SK-N-SH treated with all-trans-retinoic acid at 6 μM for 48 hours (cell line): ENCODE results near the gene ASB2.

Experiments used
- ATAC-seq: fragments of 200-7000 bp; cut with Tn5 transposase; 3 replicates; pipeline ENCODE4 v1.9.1; 2020; ENCODE audit warnings: mild to moderate bottlenecking, moderate library complexity
- ARNTL ChIP-seq: fragments of 450-650 bp; formaldehyde crosslinking; IDR thresholded peaks from 2 replicates; pipeline ENCODE4 v1.5.0; 2020; ENCODE audit warnings: low read depth, mild to moderate bottlenecking, moderate library complexity, borderline replicate concordance
- BACH2 ChIP-seq: fragments of 250-450 bp; sonication (Bioruptor Pico); IDR thresholded peaks from 2 replicates; pipeline ENCODE4 v1.9.0; 2021; ENCODE audit warnings: mild to moderate bottlenecking, borderline replicate concordance
- CREB5 ChIP-seq: fragments of 250-450 bp; sonication (Bioruptor Pico); IDR thresholded peaks from 2 replicates; pipeline ENCODE4 v1.5.1; 2020; ENCODE audit warnings: low read depth, mild to moderate bottlenecking, moderate library complexity
- CSDC2 ChIP-seq: fragments of 250-450 bp; sonication (Bioruptor Pico); IDR thresholded peaks from 2 replicates; pipeline ENCODE4 v1.5.0; 2020; ENCODE audit warnings: mild to moderate bottlenecking, moderate library complexity
- CSRNP3 ChIP-seq: fragments of 250-450 bp; sonication (Bioruptor Pico); IDR thresholded peaks from 2 replicates; pipeline ENCODE4 v1.5.1; 2021; ENCODE audit warnings: mild to moderate bottlenecking, moderate library complexity
- ESRRG ChIP-seq: fragments of 250-450 bp; sonication (Bioruptor Pico); IDR thresholded peaks from 2 replicates; pipeline ENCODE4 v1.6.1; 2021; ENCODE audit warnings: mild to moderate bottlenecking
- GLIS3 ChIP-seq: fragments of 250-450 bp; sonication (Bioruptor Pico); IDR thresholded peaks from 2 replicates; pipeline ENCODE4 v1.5.0; 2020; ENCODE audit warnings: mild to moderate bottlenecking, moderate library complexity
- OSR1 ChIP-seq: fragments of 250-450 bp; sonication (Bioruptor Pico); IDR thresholded peaks from 2 replicates; pipeline ENCODE4 v1.8.0; 2022; ENCODE audit warnings: moderate library complexity, mild to moderate bottlenecking, inconsistent platforms
- PATZ1 ChIP-seq: fragments of 250-450 bp; sonication (Bioruptor Pico); IDR thresholded peaks from 2 replicates; pipeline ENCODE4 v1.8.0; 2020; ENCODE audit warnings: mild to moderate bottlenecking, moderate library complexity, borderline replicate concordance
- POU6F1 ChIP-seq: fragments of 250-450 bp; sonication (Bioruptor Pico); IDR thresholded peaks from 2 replicates; pipeline ENCODE4 v1.8.0; 2021; ENCODE audit warnings: low read depth, mild to moderate bottlenecking, moderate library complexity, borderline replicate concordance
- RARB ChIP-seq: fragments of 250-450 bp; sonication (Bioruptor Pico); IDR thresholded peaks from 2 replicates; pipeline ENCODE4 v1.8.0; 2021; ENCODE audit warnings: mild to moderate bottlenecking, moderate library complexity
- SNAI2 ChIP-seq: fragments of 250-450 bp; sonication (Bioruptor Pico); IDR thresholded peaks from 2 replicates; pipeline ENCODE4 v1.5.0; 2020; ENCODE audit warnings: mild to moderate bottlenecking, moderate library complexity
- TCF4 ChIP-seq: fragments of 250-450 bp; sonication (Bioruptor Pico); IDR thresholded peaks from 2 replicates; pipeline ENCODE4 v1.8.0; 2021; ENCODE audit warnings: mild to moderate bottlenecking, moderate library complexity, borderline replicate concordance
- TOX ChIP-seq: fragments of 250-450 bp; sonication (Bioruptor Pico); IDR thresholded peaks from 2 replicates; pipeline ENCODE4 v1.8.0; 2021; ENCODE audit warnings: mild to moderate bottlenecking, moderate library complexity, borderline replicate concordance
- TSHZ2 ChIP-seq: fragments of 250-450 bp; sonication (Bioruptor Pico); IDR thresholded peaks from 2 replicates; pipeline ENCODE4 v1.5.0; 2020; ENCODE audit warnings: mild to moderate bottlenecking, moderate library complexity
- ZC3H10 ChIP-seq: fragments of 250-450 bp; sonication (Bioruptor Pico); IDR thresholded peaks from 2 replicates; pipeline ENCODE4 v1.5.1; 2021; ENCODE audit warnings: mild to moderate bottlenecking, moderate library complexity
- ZFP3 ChIP-seq: fragments of 250-450 bp; sonication (Bioruptor Pico); IDR thresholded peaks from 2 replicates; pipeline ENCODE4 v1.5.0; 2020; ENCODE audit warnings: mild to moderate bottlenecking, moderate library complexity
- ZFP30 ChIP-seq: fragments of 450-650 bp; formaldehyde crosslinking; IDR thresholded peaks from 2 replicates; pipeline ENCODE4 v1.5.0; 2022; ENCODE audit warnings: mild to moderate bottlenecking, moderate library complexity
- ZNF565 ChIP-seq: fragments of 450-650 bp; formaldehyde crosslinking; conservative IDR thresholded peaks from 2 replicates; pipeline ENCODE4 v1.5.0; 2020; ENCODE audit warnings: low read depth, mild to moderate bottlenecking, moderate library complexity
- ZNF70 ChIP-seq: fragments of 450-650 bp; formaldehyde crosslinking; IDR thresholded peaks from 2 replicates; pipeline ENCODE4 v1.5.0; 2020; ENCODE audit warnings: mild to moderate bottlenecking, moderate library complexity
- ZNF8 ChIP-seq: fragments of 450-650 bp; formaldehyde crosslinking; IDR thresholded peaks from 2 replicates; pipeline ENCODE4 v1.5.0; 2020; ENCODE audit warnings: mild to moderate bottlenecking, moderate library complexity

The ASB2 gene

GRCh38 chr14:94010625-94011024, 34.3 kb upstream of the ASB2 start:
- ATAC-seq: no peak
- TF ChIP-seq RARB (CRISPR knock-in tag) (no peak), OSR1 (CRISPR knock-in tag) (no peak), CSDC2 (CRISPR knock-in tag) (no peak), ARNTL (CRISPR knock-in tag) (no peak), BACH2 (CRISPR knock-in tag) (no peak)

- peak; percentile 82 for ATAC-seq
- TF ChIP-seq PATZ1 (CRISPR knock-in tag) (no peak), GLIS3 (no peak), POU6F1 (CRISPR knock-in tag) (no peak), TCF4 (CRISPR knock-in tag) (no peak), TOX (CRISPR knock-in tag) (no peak), ZNF70 (CRISPR knock-in tag) (no peak)
Observed at GRCh38 chr14:94009767-94010166, 33.4 kb upstream of the ASB2 start.

- TF ChIP-seq ZFP30 (no peak), CREB5 (CRISPR knock-in tag) (no peak), GLIS3 (no peak), ARNTL (CRISPR knock-in tag) (no peak), RARB (CRISPR knock-in tag) (no peak), ZFP3 (CRISPR knock-in tag) (no peak), CSRNP3 (no peak), TCF4 (CRISPR knock-in tag) (no peak), TOX (CRISPR knock-in tag) (no peak), ZNF8 (no peak), ZNF565 (no peak), TSHZ2 (CRISPR knock-in tag) (no peak), POU6F1 (CRISPR knock-in tag) (no peak), SNAI2 (CRISPR knock-in tag) (no peak), ZC3H10 (no peak), OSR1 (CRISPR knock-in tag) (no peak), CSDC2 (CRISPR knock-in tag) (no peak), ESRRG (CRISPR knock-in tag) (no peak), PATZ1 (CRISPR knock-in tag) (no peak)
- no peak for ATAC-seq
Observed at GRCh38 chr14:94008234-94008633, 31.9 kb upstream of the ASB2 start.
